Testis (tissue), 2 donors: ENCODE data around the gene SOX1.

ENCODE experiments used
- POLR2A ChIP-seq: fragments of 450-650 bp; IDR thresholded peaks from one replicate; pipeline ENCODE4 v1.6.1; 2017; ENCODE audit warnings: antibody characterized with exemption, mild to moderate bottlenecking, moderate library complexity
- TF ChIP-seq, protein P1 (sequence below), 3 experiments: fragments of 450-650 bp in 2 of 3; fragments of 200-600 bp in 1 of 3; sonication (generic) in 1 of 3; IDR thresholded peaks; one replicate each; pipeline ENCODE4 v1.5.1; 2016 to 2019; ENCODE audit warnings: antibody characterized with exemption in 3 of 3, mild to moderate bottlenecking in 2 of 3, moderate library complexity in 1 of 3

DNA sequence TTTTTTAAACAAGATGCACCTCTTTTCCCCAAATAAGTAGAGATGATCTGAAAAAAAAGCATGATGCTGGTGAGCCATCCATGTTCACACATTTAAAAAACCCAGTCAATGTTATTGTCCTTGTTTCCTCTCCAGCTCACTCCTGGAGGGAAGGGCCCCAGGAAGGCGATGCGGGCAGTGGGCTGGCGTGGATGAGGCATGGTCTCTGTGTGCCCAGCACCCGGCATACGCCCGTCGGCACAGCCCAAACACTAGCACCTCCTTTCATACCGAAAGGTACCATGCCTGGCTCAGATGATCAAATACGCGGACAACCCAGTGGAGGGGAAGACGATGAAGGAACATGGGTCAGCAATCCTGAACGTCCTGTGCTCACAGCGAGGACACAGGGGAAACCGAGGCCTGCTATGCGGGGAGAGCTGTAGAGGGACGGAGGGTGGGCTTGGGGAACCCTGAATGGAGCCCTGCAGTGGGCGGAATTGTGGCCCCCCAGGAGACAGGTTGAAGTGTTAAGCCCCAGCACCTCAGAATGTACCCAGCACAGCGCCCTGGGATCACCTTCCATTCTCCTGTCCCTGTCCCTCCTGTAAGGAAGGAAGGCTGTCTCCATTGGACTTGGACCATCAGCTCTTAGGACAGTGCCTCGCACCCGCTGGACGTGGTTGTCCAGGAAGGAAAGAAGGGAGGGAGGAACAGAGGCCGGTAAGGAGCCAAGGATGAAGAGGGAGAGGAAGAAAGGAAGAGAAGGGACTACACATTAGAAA, 49.4 kb downstream of the SOX1 start:
- TF ChIP-seq POLR2A = no peak
- TF ChIP-seq, protein P1, sequence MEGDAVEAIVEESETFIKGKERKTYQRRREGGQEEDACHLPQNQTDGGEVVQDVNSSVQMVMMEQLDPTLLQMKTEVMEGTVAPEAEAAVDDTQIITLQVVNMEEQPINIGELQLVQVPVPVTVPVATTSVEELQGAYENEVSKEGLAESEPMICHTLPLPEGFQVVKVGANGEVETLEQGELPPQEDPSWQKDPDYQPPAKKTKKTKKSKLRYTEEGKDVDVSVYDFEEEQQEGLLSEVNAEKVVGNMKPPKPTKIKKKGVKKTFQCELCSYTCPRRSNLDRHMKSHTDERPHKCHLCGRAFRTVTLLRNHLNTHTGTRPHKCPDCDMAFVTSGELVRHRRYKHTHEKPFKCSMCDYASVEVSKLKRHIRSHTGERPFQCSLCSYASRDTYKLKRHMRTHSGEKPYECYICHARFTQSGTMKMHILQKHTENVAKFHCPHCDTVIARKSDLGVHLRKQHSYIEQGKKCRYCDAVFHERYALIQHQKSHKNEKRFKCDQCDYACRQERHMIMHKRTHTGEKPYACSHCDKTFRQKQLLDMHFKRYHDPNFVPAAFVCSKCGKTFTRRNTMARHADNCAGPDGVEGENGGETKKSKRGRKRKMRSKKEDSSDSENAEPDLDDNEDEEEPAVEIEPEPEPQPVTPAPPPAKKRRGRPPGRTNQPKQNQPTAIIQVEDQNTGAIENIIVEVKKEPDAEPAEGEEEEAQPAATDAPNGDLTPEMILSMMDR (IDR thresholded peaks at IDR 0.05) = no peak
